B cell (primary cell): ENCODE measurements around the gene CATSPERD. TPM values are rescaled to one million over a fixed set of nuclear protein-coding genes. Genes with fewer than 3 reads are reported as not detected.
"Not testable (repeated sequence)": the region's sequence is repeated elsewhere in the genome, so short reads cannot be mapped to it uniquely, and the experiment has no call there.

Source experiments
- ATAC-seq: fragments of 200-7000 bp; cut with Tn5 transposase; one replicate; pipeline ENCODE4 v1.10.0; 2021; ENCODE audit warnings: low read depth, mild to moderate bottlenecking, moderate number of reproducible peaks, moderate library complexity
- CTCF ChIA-PET: fragments of 350-600 bp; sonication (Branson Sonifier 250); formaldehyde crosslinking; loops from one replicate; lab custom pipeline; 2021; ENCODE audit warnings: antibody characterized with exemption, inconsistent platforms; lab: Charles Lee
- POLR2A ChIA-PET: fragments of 350-600 bp; sonication (Branson Sonifier 250); formaldehyde crosslinking; loops from one replicate; lab custom pipeline; 2021; ENCODE audit warnings: antibody characterized with exemption; lab: Charles Lee
- DNase-seq: peaks from one replicate; pipeline ENCODE4 v3.0.0; 2013
- H2AFZ ChIP-seq: 2 replicates; pipeline ENCODE4 v1.6.1; 2012; ENCODE audit warnings: mild to moderate bottlenecking, low read depth, low read length; ENCODE audit not compliant: insufficient read depth, poor library complexity, severe bottlenecking
- H3K27ac ChIP-seq, 2 donors: 1 replicate in 1 of 2; 2 replicates in 1 of 2; pipeline ENCODE4 v1.5.1; 2012 to 2013; ENCODE audit warnings: low read length in 2 of 2, mild to moderate bottlenecking in 2 of 2, moderate library complexity in 1 of 2
- H3K27me3 ChIP-seq, 4 experiments: fragments of 200-600 bp in 1 of 4; sonication (generic) in 1 of 4; replicated peaks in 1 of 4; 1 replicate in 2 of 4; 2 replicates in 2 of 4; pipeline versions ENCODE4 v1.6.1 to v1.7.0; 2013 to 2016; ENCODE audit warnings: low read length in 3 of 4, mild to moderate bottlenecking in 2 of 4, mixed read lengths in 1 of 4, moderate library complexity in 1 of 4; ENCODE audit not compliant: insufficient read depth in 4 of 4, control insufficient read depth in 3 of 4; ENCODE audit errors: control extremely low read depth in 1 of 4
- H3K36me3 ChIP-seq, 2 experiments: replicated peaks in 1 of 2; 1 replicate in 1 of 2; 2 replicates in 1 of 2; pipeline versions ENCODE4 v1.6.1 to v1.7.1; 2013; ENCODE audit warnings: low read length in 1 of 2; ENCODE audit not compliant: insufficient read depth in 2 of 2, control insufficient read depth in 1 of 2; ENCODE audit errors: control extremely low read depth in 1 of 2, extremely low read depth in 1 of 2
- H3K4me1 ChIP-seq, 2 donors: fragments of 200-600 bp in 1 of 2; sonication (generic) in 1 of 2; 1 replicate in 1 of 2; 2 replicates in 1 of 2; pipeline versions ENCODE4 v1.5.1 to v1.6.1; 2013 to 2017; ENCODE audit warnings: low read length in 2 of 2; ENCODE audit not compliant: control insufficient read depth in 2 of 2, insufficient read depth in 2 of 2
- H3K4me2 ChIP-seq: replicated peaks from 2 replicates; pipeline ENCODE3; 2012; ENCODE audit warnings: mild to moderate bottlenecking, low read depth, low read length; ENCODE audit not compliant: poor library complexity, severe bottlenecking
- H3K4me3 ChIP-seq, 5 experiments: fragments of 200-600 bp in 1 of 5; sonication (generic) in 1 of 5; 1 replicate in 3 of 5; 2 replicates in 2 of 5; pipeline versions ENCODE4 v1.5.1 to v1.7.0; 2011 to 2016; ENCODE audit warnings: low read length in 4 of 5, mild to moderate bottlenecking in 4 of 5, low read depth in 2 of 5, control low read depth in 1 of 5, moderate library complexity in 1 of 5; ENCODE audit not compliant: insufficient read depth in 1 of 5; ENCODE audit errors: control extremely low read depth in 1 of 5, extremely low read depth in 1 of 5
- H3K79me2 ChIP-seq: fragments of 200-600 bp; sonication (generic); one replicate; pipeline ENCODE4 v1.6.0; 2016; ENCODE audit warnings: low read length; ENCODE audit not compliant: control insufficient read depth, insufficient read depth
- H3K9ac ChIP-seq: fragments of 200-600 bp; sonication (generic); 2 replicates; pipeline ENCODE4 v1.6.1; 2017; ENCODE audit warnings: mild to moderate bottlenecking, low read length, moderate library complexity
- H3K9me3 ChIP-seq, 3 donors: one replicate each; pipeline versions ENCODE4 v1.6.1 to v1.7.1; 2013; ENCODE audit warnings: low read length in 2 of 3; ENCODE audit not compliant: control insufficient read depth in 2 of 3, insufficient read depth in 1 of 3; ENCODE audit errors: control extremely low read depth in 1 of 3
- H4K20me1 ChIP-seq: 2 replicates; pipeline ENCODE4 v1.6.0; 2012; ENCODE audit warnings: mild to moderate bottlenecking, low read length; ENCODE audit not compliant: insufficient read depth, control insufficient read depth, poor library complexity, severe bottlenecking
- H3K27ac Mint-ChIP-seq: one replicate; pipeline ENCODE4 v1.8.0; 2021; ENCODE audit warnings: mixed read lengths
- H3K27me3 Mint-ChIP-seq: one replicate; pipeline ENCODE4 v1.8.0; 2021; ENCODE audit warnings: mixed read lengths
- H3K4me1 Mint-ChIP-seq: one replicate; pipeline ENCODE4 v1.8.0; 2021; ENCODE audit warnings: mixed read lengths
- H3K4me3 Mint-ChIP-seq: one replicate; pipeline ENCODE4 v1.8.0; 2021; ENCODE audit warnings: mixed read lengths
- H3K9me3 Mint-ChIP-seq: one replicate; pipeline ENCODE4 v1.8.0; 2022; ENCODE audit warnings: mixed read lengths; ENCODE audit not compliant: insufficient read depth
- EZH2 ChIP-seq: IDR thresholded peaks from 2 replicates; pipeline ENCODE4 v1.6.1; 2012; ENCODE audit warnings: borderline replicate concordance, low read depth, mild to moderate bottlenecking, moderate library complexity, low read length; ENCODE audit not compliant: insufficient read depth, poor library complexity, severe bottlenecking
- WGBS: methylation state at CpG from one replicate; pipeline ENCODE4 v1.1.5; 2013; ENCODE audit warnings: missing lambda C conversion rate; ENCODE audit not compliant: insufficient coverage; 5-methylcytosine and 5-hydroxymethylcytosine counted together
- intact Hi-C: fragments of 100-400 bp; cut with micrococcal nuclease; formaldehyde crosslinking; loops from one replicate; pipeline ENCODE4 v1.10.0; 2022
- polyA plus RNA-seq: library from polyadenylated mRNA; depleted of rRNA; stranded (reverse); fragments of >200 nt; gene quantifications from 2 replicates; pipeline ENCODE4 v1.2.3, GENCODE V29; 2012
- total RNA-seq, 2 donors: library from RNA; stranded (reverse); fragments of 120-200 nt in 1 of 2; gene quantifications; 1 replicate in 1 of 2; 2 replicates in 1 of 2; pipeline versions ENCODE4 v1.2.3 to v1.2.4, GENCODE V29; 2013 to 2022
- TF ChIP-seq, protein P1 (sequence below): fragments of 200-600 bp; IDR thresholded peaks from one replicate; pipeline ENCODE4 v1.8.0; 2022; ENCODE audit warnings: antibody characterized with exemption, mild to moderate bottlenecking

Gene CATSPERD
- total and polyA plus RNA-seq, 2 donors (not counting 1 experiment from before 2014, with no cell fraction given) = not detected

- H3K27ac ChIP-seq = no peak overlapping the region
- H3K27ac Mint-ChIP-seq = peak overlapping the region; percentile 32
- intact Hi-C loops = no loop called here
- H3K4me1 Mint-ChIP-seq = no peaks in the 10 kb centered on the region
- no peak overlapping the region for H2AFZ ChIP-seq
- CTCF ChIA-PET = no interaction called here
- H3K9ac ChIP-seq = no peak overlapping the region
- no peak overlapping the region for H3K4me3 Mint-ChIP-seq
- H4K20me1 ChIP-seq = no peaks in the 10 kb centered on the region
- H3K4me2 ChIP-seq = no peak overlapping the region
- H3K4me1 ChIP-seq = no peaks in the 10 kb centered on the region
- no peaks in the 10 kb centered on the region for H3K79me2 ChIP-seq
- H3K36me3 ChIP-seq = no peaks in the 10 kb centered on the region
- H3K27me3 ChIP-seq = peaks cover 0 to 1% (median 0%) of the 10 kb centered on the region in 4 experiments
- no peak overlapping the region for H3K4me3 ChIP-seq
- no peak for ATAC-seq
- 93% methylated on average over 12 of the region's 19 CpGs for WGBS
- TF ChIP-seq, protein P1, sequence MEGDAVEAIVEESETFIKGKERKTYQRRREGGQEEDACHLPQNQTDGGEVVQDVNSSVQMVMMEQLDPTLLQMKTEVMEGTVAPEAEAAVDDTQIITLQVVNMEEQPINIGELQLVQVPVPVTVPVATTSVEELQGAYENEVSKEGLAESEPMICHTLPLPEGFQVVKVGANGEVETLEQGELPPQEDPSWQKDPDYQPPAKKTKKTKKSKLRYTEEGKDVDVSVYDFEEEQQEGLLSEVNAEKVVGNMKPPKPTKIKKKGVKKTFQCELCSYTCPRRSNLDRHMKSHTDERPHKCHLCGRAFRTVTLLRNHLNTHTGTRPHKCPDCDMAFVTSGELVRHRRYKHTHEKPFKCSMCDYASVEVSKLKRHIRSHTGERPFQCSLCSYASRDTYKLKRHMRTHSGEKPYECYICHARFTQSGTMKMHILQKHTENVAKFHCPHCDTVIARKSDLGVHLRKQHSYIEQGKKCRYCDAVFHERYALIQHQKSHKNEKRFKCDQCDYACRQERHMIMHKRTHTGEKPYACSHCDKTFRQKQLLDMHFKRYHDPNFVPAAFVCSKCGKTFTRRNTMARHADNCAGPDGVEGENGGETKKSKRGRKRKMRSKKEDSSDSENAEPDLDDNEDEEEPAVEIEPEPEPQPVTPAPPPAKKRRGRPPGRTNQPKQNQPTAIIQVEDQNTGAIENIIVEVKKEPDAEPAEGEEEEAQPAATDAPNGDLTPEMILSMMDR = no peak
- TF ChIP-seq EZH2 = no peak
- POLR2A ChIA-PET = no interaction called here
- peaks cover 0 to 8% (median 4%) of the 10 kb centered on the region in 3 donors for H3K9me3 ChIP-seq
- no peak for DNase-seq
- H3K9me3 Mint-ChIP-seq = no peaks in the 10 kb centered on the region
- H3K27me3 Mint-ChIP-seq = peaks cover 1% of the 10 kb centered on the region
Measured at GRCh38 chr19:5742051-5742450, 21.6 kb downstream of the CATSPERD start.

- H3K4me1 Mint-ChIP-seq = no peaks in the 10 kb centered on the region
- CTCF ChIA-PET = no interaction called here
- H3K9me3 Mint-ChIP-seq = no peaks in the 10 kb centered on the region
Measured at GRCh38 chr19:5743630-5744029, 23.2 kb downstream of the CATSPERD start.

DNA sequence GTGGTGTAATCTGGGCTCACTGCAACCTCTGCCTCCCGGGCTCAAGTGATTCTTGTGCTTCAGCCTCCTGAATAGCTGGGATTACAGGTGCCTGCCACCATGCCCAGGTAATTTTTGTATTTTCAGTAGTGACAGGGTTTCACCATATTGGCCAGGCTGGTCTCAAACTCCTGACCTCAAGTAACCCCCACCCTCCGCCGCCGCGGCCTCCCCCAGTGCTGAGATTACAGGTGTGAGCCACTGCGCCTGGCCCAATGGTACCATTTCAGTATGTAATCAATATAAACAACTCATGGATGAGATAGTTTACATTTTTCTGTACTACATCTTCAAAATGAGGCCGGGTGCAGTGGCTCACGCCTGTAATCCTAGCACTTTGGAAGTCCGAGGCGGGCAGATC lies 24.6 kb downstream of the CATSPERD start:
- 92% methylated on average over 5 of the region's 10 CpGs for WGBS
- H3K9ac ChIP-seq, ATAC-seq, H3K4me2 ChIP-seq, H3K79me2 ChIP-seq, H3K9me3 Mint-ChIP-seq, H3K27me3 ChIP-seq, intact Hi-C loops, H3K4me3 ChIP-seq, DNase-seq, H3K4me1 ChIP-seq, H3K4me3 Mint-ChIP-seq, H3K36me3 ChIP-seq, H3K27ac ChIP-seq, H3K27ac Mint-ChIP-seq, H3K4me1 Mint-ChIP-seq, H3K9me3 ChIP-seq, POLR2A ChIA-PET, CTCF ChIA-PET, H4K20me1 ChIP-seq, H2AFZ ChIP-seq, H3K27me3 Mint-ChIP-seq: not testable (repeated sequence)

More at GRCh38 chr19:5743630-5744029, 23.2 kb downstream of the CATSPERD start:
- TF ChIP-seq, protein P1 = no peak
- TF ChIP-seq EZH2 = no peak
- no peaks in the 10 kb centered on the region for H3K4me1 ChIP-seq
- no peaks in the 10 kb centered on the region for H3K79me2 ChIP-seq
- DNase-seq (no peak), ATAC-seq (no peak)
- H3K9me3 ChIP-seq = peaks cover 0 to 8% (median 4%) of the 10 kb centered on the region in 3 donors
- Mint-ChIP-seq H3K27me3 (no peaks in the 10 kb centered on the region), H3K27ac (no peak overlapping the region), H3K4me3 (no peak overlapping the region)
- no peak overlapping the region for H2AFZ ChIP-seq
- intact Hi-C loops = no loop called here
- H4K20me1 ChIP-seq = no peaks in the 10 kb centered on the region
- POLR2A ChIA-PET = no interaction called here
- no peak overlapping the region for H3K4me2 ChIP-seq
- no peak overlapping the region for H3K9ac ChIP-seq
- H3K4me3 ChIP-seq = no peak overlapping the region
- H3K27ac ChIP-seq = no peak overlapping the region
- peaks cover 0 to 4% (median 1%) of the 10 kb centered on the region in 4 experiments for H3K27me3 ChIP-seq
- no peaks in the 10 kb centered on the region for H3K36me3 ChIP-seq
